GM19035 (cell line): ENCODE results near the gene HGS.
"Not testable (repeated sequence)": the region's sequence is repeated elsewhere in the genome, so short reads cannot be mapped to it uniquely, and the experiment has no call there.

Experiments
- ATAC-seq: cut with Tn5 transposase; IDR thresholded peaks from one replicate; pipeline ENCODE4 v1.9.1; 2021; ENCODE audit not compliant: unreplicated experiment

Gene HGS

DNA sequence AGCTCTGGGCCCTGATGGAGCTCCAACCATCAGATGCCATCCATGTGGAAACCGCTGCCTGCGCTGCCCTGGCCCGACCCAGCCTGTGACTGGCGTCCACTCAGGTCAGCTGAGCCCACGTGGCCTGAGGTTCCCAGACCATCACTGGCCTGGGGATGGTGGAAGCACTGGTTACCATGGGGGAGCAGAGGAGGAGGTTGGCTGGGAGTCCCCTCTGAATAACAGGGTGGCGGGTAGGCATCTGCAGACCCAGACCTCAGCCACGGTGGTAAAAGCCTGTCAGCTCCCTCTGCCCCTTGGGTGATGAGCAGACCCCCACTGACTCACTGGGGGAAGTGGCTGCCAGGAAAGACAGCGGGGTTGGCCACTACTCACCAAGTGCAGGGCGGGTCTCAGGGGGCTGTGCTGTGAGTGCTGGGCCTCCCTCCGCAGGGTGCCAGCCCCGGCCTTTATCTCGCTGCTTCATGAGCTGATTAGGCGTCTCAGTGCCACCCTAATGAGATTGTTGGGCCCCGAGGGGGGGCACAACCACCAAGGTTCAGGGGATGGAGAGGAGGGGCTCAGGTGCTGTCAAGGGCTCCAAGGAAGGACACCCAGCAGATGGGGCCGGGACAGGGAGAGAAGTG, 27.6 kb upstream of the HGS start, which contains the start of gene PDE6G:
TSS of gene PDE6G (minus strand) at position 425 of the 626 bp plus-strand sequence. CDS start 3,237 bp downstream, outside the sequence.
- ATAC-seq, result no peak

GRCh38 chr17:81656835-81657234, 27.0 kb upstream of the HGS start:
- no peak for ATAC-seq

DNA sequence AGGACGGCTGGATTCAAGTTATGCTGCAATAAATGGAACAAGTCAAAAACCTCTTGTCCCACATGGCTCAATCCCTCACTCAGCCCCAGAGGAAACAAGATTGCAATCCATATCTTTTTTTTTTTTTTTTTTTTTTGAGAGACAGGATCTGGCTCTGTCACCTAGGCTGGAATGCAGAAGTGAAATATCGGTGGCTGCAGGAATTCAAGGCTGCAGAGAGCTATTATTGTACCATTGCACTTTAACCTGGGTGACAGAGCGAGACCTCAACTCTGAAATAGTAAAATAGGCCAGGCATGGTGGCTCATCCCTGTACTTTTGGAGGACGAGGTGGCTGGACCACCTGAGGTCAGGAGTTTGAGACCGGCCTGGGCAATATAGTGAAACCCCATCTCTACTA, 24.8 kb upstream of the HGS start:
- no peak for ATAC-seq

DNA sequence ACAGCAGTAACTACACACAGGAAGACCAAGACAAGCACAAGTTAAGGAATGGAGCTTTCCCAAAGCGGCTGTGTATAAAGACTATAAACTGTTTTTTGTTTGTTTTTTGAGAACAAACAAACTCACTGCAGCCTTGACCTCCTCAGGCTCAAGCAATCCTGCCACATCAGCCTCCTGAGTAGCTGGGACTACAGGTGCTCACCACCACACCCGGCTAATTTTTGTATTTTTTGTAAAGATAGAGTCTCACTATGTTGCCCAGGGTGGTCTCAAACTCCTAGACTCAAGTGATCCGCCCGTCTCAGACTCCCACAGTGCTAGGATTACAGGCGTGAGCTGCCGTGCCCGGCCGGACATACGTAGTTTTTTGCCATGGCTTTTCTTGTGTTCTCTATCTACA, 23.4 kb upstream of the HGS start:
- no peak for ATAC-seq

GRCh38 chr17:81662002-81662401, 21.8 kb upstream of the HGS start:
- ATAC-seq, result no peak

DNA sequence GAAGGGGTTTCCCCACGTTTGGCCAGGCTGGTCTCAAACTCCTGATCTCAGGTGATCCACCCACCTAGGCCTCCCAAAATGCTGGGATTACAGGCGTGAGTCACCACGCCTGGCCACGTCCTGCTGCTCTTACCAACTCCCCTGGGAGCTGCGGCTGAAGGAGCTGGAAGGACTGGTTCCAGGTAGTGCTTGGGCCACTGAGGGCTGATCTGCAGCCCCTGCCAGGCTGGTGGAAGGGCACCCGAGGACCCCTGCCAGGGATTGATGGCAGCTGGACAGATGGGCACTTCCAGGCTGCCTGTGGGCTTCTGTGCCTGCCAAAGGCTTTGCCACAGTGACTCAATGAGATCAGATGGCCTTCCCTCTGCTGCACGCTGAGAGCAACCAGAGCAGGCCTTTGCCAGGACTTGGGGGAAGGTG, 19.8 kb upstream of the HGS start:
- ATAC-seq, result no peak

- ATAC-seq, result no peak
Observed at GRCh38 chr17:81665205-81666091, 18.4 kb upstream of the HGS start.

- peak; percentile 22 for ATAC-seq
Observed at GRCh38 chr17:81666092-81666341, 17.8 kb upstream of the HGS start.

DNA sequence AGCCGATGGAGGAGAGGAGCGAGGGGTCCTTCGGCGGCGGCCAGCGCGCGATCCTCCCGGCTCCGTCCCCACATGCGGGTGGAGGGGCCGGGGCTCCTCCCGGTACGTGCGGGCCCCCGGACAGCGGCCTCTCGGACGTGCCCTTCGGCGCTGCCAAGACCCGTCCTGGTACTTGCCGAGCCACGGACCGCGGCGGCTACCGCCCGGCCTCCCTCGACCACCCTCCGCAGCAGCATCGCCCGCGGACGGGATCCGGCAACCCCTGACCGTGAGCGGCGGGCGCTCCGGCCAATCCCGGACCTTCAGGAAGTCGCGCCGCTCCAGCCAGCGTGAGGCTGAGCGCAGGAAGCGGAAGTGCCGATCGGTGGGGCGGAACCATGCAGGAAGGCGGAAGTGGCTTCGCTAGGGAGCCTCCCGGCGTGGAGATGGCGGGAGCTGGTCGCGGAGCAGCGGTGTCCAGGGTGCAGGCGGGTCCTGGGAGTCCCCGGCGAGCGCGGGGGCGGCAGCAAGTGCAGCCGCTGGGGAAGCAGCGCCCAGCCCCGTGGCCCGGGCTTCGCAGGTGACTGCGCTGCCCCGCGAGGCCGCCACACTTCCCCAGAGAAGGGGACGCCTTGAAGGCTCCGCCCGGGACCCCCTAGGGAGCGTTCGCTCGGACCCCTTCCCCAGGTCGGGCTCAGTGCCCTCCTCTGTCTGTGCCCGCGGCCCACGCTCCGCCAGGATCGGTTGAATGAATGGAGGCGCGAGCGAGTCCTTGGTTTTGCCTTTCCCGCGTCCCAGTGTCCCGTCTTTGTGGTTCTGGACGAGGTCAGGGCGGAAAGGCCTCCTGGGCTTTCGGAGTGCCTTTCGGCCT, 17.2 kb upstream of the HGS start, which contains the start of the genes CCDC137 and OXLD1:
TSS of gene CCDC137 (plus strand) at position 396 of the 850 bp plus-strand sequence. CDS start at position 426, 30 bp downstream.
TSS of gene OXLD1 (minus strand) at position 264 of the 850 bp plus-strand sequence. CDS start at position 236, 28 bp downstream.
- ATAC-seq, result peak; percentile 86

DNA sequence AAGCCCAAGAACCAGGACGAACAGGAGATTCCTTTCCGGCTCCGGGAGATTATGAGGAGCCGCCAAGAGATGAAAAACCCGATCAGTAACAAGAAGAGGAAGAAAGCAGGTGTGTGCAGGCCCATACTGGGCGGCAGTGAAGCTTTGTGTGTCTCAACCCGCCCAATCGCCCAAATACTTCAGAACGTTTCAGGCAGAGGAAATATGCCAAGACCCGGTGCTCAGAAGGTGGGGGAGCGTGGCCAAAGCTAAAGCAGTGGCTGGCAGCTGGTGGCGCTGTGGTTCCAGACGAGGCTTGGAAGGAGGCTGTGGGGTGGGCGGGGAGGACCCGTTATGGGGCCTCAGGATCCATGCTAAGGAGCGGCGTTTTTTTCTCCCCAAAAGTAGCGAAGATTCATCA, 16.1 kb upstream of the HGS start:
- no peak for ATAC-seq

- ATAC-seq, result no peak
Observed at GRCh38 chr17:81672504-81672903, 11.3 kb upstream of the HGS start.

- ATAC-seq, result no peak
Observed at GRCh38 chr17:81672954-81673353, 10.9 kb upstream of the HGS start.

- no peak for ATAC-seq
Observed at GRCh38 chr17:81673561-81674258, 10.1 kb upstream of the HGS start.

DNA sequence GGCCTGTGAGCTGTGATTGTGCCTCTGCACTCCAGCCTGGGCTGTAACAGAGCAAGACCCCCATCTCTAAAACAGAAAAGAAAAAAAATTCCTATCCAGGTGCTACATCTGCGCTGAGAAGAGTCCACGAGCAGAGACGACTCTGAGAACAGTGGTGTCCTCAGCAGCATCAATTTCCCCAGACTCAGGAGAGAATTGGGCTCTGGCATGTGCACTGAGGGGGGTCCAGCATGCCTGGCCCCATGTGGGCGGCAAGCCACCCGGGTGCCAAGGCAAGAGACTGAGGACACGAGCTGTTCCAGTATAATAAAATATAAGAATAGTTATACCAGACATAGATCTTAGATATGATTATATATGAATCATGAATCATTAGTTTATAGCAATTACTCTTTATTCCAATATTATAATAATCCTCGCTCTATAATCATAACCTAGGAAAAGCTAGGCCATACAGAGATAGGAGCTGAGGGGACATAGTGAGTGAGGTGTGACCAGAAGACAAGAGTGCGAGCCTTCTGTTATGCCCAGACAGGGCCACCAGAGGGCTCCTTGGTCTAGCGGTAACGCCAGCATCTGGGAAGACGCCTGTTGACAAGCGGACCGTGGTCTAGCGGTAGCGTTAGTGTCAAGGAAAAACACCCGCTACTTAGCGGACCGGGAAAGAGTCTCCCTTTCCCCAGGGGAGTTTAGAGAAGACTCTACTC, 8.1 kb upstream of the HGS start:
- not testable (repeated sequence) for ATAC-seq

DNA sequence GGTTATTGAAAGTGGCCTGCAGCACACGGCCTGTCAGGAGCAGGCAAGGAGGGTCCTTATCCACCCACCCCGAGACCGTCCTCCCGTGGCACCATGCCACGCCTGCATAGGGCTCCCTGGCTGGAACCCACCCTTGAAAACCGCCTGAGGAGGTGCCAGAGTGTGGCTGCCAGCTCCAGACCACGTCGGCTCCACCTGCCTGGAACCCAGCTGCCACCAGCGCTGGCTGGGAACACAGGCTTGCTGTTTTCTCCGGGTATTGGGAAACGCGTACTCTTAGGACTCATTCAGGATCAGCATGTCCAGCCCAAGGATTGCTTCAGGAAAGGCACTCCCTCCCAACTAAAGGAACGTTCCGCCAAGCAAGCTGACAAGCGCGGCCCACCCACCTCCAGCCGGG, 6.9 kb upstream of the HGS start:
- ATAC-seq, result no peak

DNA sequence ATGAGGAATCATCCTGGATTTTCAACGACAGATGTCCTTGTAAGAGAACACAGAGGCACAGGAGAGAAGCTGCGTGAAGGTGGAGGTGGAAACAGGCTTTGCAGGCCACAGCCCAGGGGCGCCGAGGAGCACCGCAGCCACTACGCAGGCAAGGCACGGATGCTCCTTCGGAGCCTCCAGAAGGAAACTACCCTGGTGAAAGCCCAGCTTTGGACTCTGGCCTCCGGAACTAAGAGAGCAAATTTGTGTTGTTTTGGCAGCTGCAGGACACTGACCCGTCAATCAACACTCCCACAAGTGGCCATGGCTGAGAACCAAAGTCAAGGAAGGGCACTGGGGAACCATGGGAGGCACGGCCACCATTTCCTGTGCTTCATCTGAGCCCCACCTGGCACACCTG, 3.7 kb upstream of the HGS start:
- no peak for ATAC-seq

- ATAC-seq, result no peak
Observed at GRCh38 chr17:81681672-81682071, 2.1 kb upstream of the HGS start.

GRCh38 chr17:81682565-81683207, 1.1 kb upstream of the HGS start:
- ATAC-seq, result no peak

DNA sequence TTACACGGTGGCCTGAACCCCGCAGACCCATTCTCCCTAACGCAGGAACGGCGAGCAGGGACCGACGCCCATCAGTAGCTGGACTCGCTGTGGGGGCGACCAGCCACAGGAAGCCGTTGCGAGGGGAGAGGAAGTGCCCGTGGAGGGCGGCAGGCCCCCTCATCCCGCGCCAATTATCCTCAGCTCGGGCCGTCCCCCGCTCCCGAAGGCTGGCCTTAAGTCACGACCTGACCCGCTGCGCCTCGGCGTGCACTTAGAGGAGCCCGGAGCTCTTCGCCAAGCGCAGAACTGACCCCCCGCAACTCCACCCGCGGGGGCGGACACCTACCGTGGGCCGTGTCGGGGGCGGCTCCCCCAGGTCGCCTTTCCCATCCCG, 615 bp upstream of the HGS start:
- peak; percentile 10 for ATAC-seq

- no peak for ATAC-seq
Observed at GRCh38 chr17:81684442-81684911, 666 bp downstream of the HGS start.
